Peyer's patch (tissue), 4 donors: Measurements from ENCODE around the gene CRIP3. TPM values are rescaled to one million over a fixed set of nuclear protein-coding genes. Genes with fewer than 3 reads are reported as not detected.

Experiments
- DNase-seq, 3 donors: peaks; one replicate each; pipeline ENCODE4 v3.0.0-alpha.2; 2017 to 2019
- H3K27ac ChIP-seq, 4 donors: fragments of 200-600 bp; sonication (generic); one replicate each; pipeline ENCODE4 v1.5.1; 2016 to 2019
- H3K27me3 ChIP-seq, 2 donors: fragments of 200-600 bp; sonication (generic); one replicate each; pipeline ENCODE4 v1.5.1; 2019
- H3K36me3 ChIP-seq, 3 donors: fragments of 200-600 bp; sonication (generic); one replicate each; pipeline ENCODE4 v1.5.1; 2016 to 2019
- H3K4me1 ChIP-seq, 4 donors: fragments of 200-600 bp; sonication (generic); one replicate each; pipeline ENCODE4 v1.5.1; 2016 to 2019
- H3K4me3 ChIP-seq, 4 donors: fragments of 200-600 bp; sonication (generic); 1 replicate in 3 of 4; 2 replicates in 1 of 4; pipeline ENCODE4 v1.5.1; 2016 to 2019; ENCODE audit warnings: mild to moderate bottlenecking in 1 of 4
- H3K9me3 ChIP-seq, 4 donors: fragments of 200-600 bp; sonication (generic); one replicate each; pipeline ENCODE4 v1.5.1; 2016 to 2019; ENCODE audit warnings: mild to moderate bottlenecking in 1 of 4
- CTCF ChIP-seq, 6 experiments: fragments of 450-650 bp in 4 of 6; fragments of 200-600 bp in 2 of 6; sonication (generic) in 1 of 6; IDR thresholded peaks; one replicate each; pipeline ENCODE4 v1.5.1; 2017 to 2019; ENCODE audit warnings: antibody characterized with exemption in 6 of 6, mild to moderate bottlenecking in 3 of 6, moderate library complexity in 1 of 6
- POLR2A ChIP-seq, 2 donors: fragments of 450-650 bp; IDR thresholded peaks; one replicate each; pipeline ENCODE4 v1.5.1; 2017; ENCODE audit warnings: antibody characterized with exemption in 2 of 2, mild to moderate bottlenecking in 2 of 2, moderate library complexity in 2 of 2
- total RNA-seq, 4 donors: library from RNA; depleted of rRNA; stranded (reverse); fragments of >200 nt; gene quantifications; one replicate each; pipeline ENCODE4 v1.1.0, GENCODE V29; 2016

CRIP3 gene
- total RNA-seq, 4 donors from 2014 or later = 6.8 TPM; not detected in 3

- Histone ChIP-seq H3K36me3 (no peaks in the 10 kb centered on the region), H3K9me3 (no peaks in the 10 kb centered on the region), H3K27me3 (no peaks in the 10 kb centered on the region), H3K27ac (no peak overlapping the region), H3K4me3 (no peak overlapping the region), H3K4me1 (peaks cover 0 to 13% (median 10%) of the 10 kb centered on the region in 4 donors)
- no peak for DNase-seq
- TF ChIP-seq CTCF (IDR thresholded peaks at IDR 0.05) (no peak), POLR2A (IDR thresholded peaks at IDR 0.05) (no peak)
These were observed 2.0 kb upstream of the CRIP3 start for GRCh38 chr6:43310624-43311023.

GRCh38 chr6:43310134-43310533 is 1.5 kb upstream of the CRIP3 start:
- Histone ChIP-seq H3K4me3 (no peak overlapping the region), H3K4me1 (peaks cover 0 to 13% (median 10%) of the 10 kb centered on the region in 4 donors), H3K36me3 (no peaks in the 10 kb centered on the region), H3K27me3 (no peaks in the 10 kb centered on the region), H3K9me3 (no peaks in the 10 kb centered on the region), H3K27ac (no peak overlapping the region)
- DNase-seq = no peak
- TF ChIP-seq POLR2A (IDR thresholded peaks at IDR 0.05) = no peak
- no peak for TF ChIP-seq CTCF (IDR thresholded peaks at IDR 0.05)

- H3K27ac ChIP-seq = no peak overlapping the region
- no peak for DNase-seq
- no peaks in the 10 kb centered on the region for H3K9me3 ChIP-seq
- no peak for TF ChIP-seq CTCF (IDR thresholded peaks at IDR 0.05)
- TF ChIP-seq POLR2A (IDR thresholded peaks at IDR 0.05) = no peak
- peaks cover 0 to 13% (median 10%) of the 10 kb centered on the region in 4 donors for H3K4me1 ChIP-seq
- H3K27me3 ChIP-seq = no peaks in the 10 kb centered on the region
- peak overlapping the region; percentile 36 to 49 (median 40) for H3K4me3 ChIP-seq
- no peaks in the 10 kb centered on the region for H3K36me3 ChIP-seq
These were observed 408 bp upstream of the CRIP3 start for GRCh38 chr6:43308990-43309477.

GRCh38 chr6:43307451-43308100 is 1.1 kb downstream of the CRIP3 start:
- no peak for DNase-seq
- H3K4me1 ChIP-seq = peaks cover 0 to 13% (median 7%) of the 10 kb centered on the region in 4 donors
- H3K4me3 ChIP-seq = no peak overlapping the region
- TF ChIP-seq POLR2A (IDR thresholded peaks at IDR 0.05) (no peak), CTCF (IDR thresholded peaks at IDR 0.05) (no peak)
- H3K27me3 ChIP-seq = no peaks in the 10 kb centered on the region
- no peaks in the 10 kb centered on the region for H3K36me3 ChIP-seq
- no peaks in the 10 kb centered on the region for H3K9me3 ChIP-seq
- H3K27ac ChIP-seq = no peak overlapping the region

- DNase-seq = peak in 1 of 3 donors; percentile 28
- TF ChIP-seq CTCF (IDR thresholded peaks at IDR 0.05) = no peak
- TF ChIP-seq POLR2A (IDR thresholded peaks at IDR 0.05) = no peak
- Histone ChIP-seq H3K4me1 (peaks cover 0 to 13% (median 7%) of the 10 kb centered on the region in 4 donors), H3K4me3 (no peak overlapping the region), H3K9me3 (no peaks in the 10 kb centered on the region), H3K36me3 (no peaks in the 10 kb centered on the region), H3K27ac (no peak overlapping the region), H3K27me3 (no peaks in the 10 kb centered on the region)
These were observed 2.5 kb downstream of the CRIP3 start for GRCh38 chr6:43306086-43306485.
